NCI-H2196 treated with DMSO at 0.1 percent for 48 hours (cell line): ENCODE results near the gene KRTAP21-1.
"Not testable (repeated sequence)": the region's sequence is repeated elsewhere in the genome, so short reads cannot be mapped to it uniquely, and the experiment has no call there.

ENCODE experiments used
- DNase-seq: peaks from one replicate; lab custom pipeline; 2025; ENCODE audit not compliant: unreplicated experiment; lab: John Stamatoyannopoulos, UW

The KRTAP21-1 gene

DNA sequence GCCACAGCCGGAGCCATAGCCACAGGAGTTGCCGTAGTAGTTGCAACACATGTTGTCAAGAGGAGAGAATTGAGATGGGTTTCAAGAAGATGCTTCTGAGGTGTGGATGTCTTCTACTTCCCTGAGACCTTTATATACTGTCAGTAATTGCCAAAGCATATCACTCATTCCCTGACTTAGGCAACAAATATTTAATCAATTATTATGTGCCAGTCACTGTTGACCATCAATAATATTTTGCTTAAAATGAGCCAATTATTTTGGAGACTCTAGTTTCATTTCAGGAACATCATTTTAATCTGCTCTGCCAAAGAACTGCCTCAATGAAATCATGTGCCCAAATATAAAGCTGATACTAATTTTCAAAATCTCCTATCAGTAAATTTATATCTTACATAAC is at the start of gene KRTAP21-1:
Gene KRTAP21-1 (minus strand): TSS at position 101 of the 400 bp plus-strand sequence. CDS start 50 bp downstream, at position 51.
- DNase-seq = not testable (repeated sequence)

DNA sequence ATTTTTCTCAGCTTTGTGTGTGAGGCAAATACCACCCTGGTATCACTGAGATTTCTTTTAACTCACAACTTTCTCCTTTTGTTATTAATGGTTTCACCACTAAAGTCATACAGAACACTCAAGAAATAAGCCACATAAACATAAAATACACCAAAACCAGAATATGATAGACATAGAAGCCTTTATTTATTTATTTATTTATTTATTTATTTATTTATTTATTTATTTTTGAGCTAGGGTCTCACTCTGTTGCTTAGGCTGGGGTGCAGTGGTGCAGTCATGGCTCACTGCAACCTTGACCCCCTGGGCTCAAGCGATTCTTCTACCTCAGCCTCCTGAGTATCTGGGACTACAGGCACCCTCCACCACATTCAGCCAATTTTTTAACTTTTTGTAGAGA is 45.4 kb upstream of the KRTAP21-1 start:
- DNase-seq = no peak

DNA sequence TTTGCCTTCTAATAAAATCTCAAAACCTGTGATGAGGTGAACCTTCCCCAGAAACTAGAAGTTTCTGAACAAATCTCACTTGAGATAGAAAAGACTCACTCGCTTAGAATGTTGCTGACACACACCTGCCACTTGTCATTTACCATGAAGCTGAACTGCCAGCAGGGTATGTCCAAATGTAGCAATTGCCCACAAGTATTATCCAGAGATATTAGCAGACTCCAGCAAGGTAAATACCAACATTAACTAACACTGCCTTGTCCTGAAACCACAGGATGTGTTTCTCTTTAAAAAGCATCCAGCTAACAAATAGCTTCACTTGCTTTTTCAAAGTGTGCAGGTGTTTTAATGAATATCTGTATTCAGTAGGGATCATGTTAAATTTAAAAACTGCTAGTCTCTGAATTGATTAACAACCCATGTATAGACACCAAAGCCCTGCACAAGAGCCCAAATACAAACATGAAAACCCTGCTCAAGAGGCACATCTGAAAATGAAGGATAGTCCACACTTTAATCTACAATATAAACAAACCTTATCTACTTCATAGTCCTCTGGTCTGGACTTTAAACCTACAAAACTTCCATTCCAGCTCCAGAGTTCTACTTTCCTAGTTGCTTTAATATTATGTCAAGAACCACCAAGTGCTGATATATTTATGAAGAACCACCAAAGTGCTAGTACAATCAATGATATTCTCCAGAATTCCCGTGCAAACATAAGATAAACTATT is 38.5 kb upstream of the KRTAP21-1 start:
- no peak for DNase-seq

- no peak for DNase-seq
Observed at GRCh38 chr21:30779249-30779648, 24.0 kb upstream of the KRTAP21-1 start.

DNA sequence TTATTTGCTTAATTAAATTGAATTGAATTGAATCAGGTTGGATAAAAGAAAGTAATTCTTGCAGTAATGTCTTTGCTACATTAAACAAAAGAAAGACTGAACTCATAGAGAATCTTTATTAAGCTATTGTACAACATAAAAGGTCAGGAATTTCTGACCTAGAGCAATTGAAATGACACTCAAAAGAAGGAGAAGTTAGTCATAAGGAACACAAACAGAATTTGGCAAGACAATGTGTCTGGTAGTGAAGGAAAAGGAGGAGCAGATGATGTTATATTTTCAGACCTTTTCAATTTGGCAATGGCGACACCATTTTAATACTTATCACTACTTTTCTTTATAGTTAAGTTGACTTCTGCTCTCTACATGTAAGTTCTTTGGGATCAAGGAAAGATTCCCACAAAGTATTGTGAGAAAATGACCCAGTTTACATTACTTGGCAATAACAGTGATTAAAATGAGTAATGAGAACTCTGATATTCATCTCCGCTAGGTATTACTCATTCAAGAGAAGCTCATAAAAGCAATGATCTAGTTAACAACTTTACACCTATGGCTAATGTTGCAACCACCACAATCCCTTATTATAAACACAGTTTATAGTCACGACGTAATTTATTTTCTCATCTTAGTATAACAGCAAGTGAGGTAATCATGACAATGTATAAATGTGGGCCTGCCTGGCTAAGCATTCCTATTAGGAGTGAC is 14.7 kb upstream of the KRTAP21-1 start:
- DNase-seq = no peak

GRCh38 chr21:30760776-30761175 is 5.5 kb upstream of the KRTAP21-1 start:
- no peak for DNase-seq

GRCh38 chr21:30758306-30758705 is 3.1 kb upstream of the KRTAP21-1 start:
- DNase-seq = no peak

GRCh38 chr21:30747159-30747558 is 8.1 kb downstream of the KRTAP21-1 start, which contains the start of gene KRTAP21-2:
KRTAP21-2 (minus strand) TSS chr21:30747259; CDS start chr21:30747202, 57 bp downstream.
- DNase-seq = no peak

GRCh38 chr21:30740462-30740861 is 14.8 kb downstream of the KRTAP21-1 start:
- no peak for DNase-seq

DNA sequence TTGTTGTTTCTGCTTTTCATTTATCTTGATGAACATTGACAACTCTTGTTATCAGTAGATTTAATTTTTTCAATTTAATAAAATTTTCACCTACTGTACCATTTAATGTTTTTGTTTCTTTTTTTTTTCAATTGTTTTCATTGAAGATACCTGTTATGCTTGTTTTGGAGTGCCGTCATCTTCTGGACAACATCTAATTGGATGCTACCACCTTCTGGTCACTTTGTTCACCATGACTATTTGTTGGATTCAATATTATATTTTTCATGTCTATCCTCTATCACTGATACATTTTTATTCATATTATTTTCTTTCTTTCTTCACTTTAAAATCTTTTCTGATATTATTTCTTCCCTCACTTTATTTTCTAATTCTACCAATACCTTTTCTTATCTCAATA is 22.2 kb downstream of the KRTAP21-1 start:
- no peak for DNase-seq

DNA sequence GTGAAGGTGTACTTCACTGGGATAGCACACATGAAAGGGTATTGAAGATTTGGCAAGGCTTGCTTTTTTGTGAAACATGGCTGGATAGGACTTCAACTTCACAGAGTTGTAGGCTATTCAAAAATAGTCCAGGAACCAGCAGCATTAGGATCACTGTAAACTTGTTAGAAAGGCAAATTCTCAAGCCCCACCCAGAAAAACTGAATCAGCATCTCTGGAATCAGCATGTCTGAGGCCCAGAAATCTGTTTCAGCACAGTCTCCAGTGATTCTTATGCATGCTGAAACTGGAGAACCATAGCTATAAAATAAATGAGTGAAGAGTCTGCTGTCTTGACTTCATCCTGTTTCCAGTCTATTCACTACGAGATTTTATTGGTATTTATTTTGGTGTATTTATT is 28.5 kb downstream of the KRTAP21-1 start:
- DNase-seq = no peak

DNA sequence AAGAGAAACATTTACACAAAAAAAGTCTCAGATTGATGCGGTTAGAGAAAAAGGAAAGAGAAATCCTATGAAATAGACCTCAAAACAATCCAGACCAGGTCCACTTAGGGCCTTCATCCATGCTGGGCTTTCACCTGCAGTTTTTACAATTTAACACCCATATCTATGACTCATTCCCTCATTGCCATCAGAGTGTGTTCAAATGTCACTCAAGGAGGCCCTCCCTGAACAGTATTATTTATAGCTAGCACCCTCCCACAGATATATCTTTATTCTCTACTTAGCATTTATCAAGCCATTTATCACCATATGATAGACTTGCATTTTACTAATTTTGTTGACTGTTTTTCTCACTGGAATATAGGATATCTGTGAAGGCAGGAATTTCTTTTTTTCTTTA is 35.8 kb downstream of the KRTAP21-1 start:
- DNase-seq = no peak

- no peak for DNase-seq
Observed at GRCh38 chr21:30718239-30718909, 36.9 kb downstream of the KRTAP21-1 start, which contains the start of gene KRTAP21-3. KRTAP21-3 (minus strand) TSS chr21:30718777; CDS start chr21:30718759, 18 bp downstream.

DNA sequence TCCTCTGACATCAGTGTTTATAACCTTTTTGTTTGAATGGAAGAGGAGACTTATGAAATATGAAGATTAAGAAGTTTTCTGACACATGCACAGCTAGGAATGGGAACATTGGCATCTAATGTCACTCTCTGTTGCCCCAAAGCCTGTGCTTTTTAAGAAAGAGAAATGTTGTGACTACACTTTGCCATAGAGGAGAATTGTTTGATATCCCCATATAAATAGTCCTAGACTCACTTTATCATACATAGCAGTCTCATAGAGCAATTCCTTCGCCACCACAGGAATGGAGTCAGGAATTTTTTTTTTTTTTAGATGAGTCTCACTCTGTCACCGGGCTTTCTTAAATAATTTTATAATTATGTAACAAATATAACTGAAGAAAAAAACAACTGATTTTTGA is 38.1 kb downstream of the KRTAP21-1 start:
- no peak for DNase-seq

GRCh38 chr21:30714946-30715345 is 40.3 kb downstream of the KRTAP21-1 start:
- DNase-seq = no peak

DNA sequence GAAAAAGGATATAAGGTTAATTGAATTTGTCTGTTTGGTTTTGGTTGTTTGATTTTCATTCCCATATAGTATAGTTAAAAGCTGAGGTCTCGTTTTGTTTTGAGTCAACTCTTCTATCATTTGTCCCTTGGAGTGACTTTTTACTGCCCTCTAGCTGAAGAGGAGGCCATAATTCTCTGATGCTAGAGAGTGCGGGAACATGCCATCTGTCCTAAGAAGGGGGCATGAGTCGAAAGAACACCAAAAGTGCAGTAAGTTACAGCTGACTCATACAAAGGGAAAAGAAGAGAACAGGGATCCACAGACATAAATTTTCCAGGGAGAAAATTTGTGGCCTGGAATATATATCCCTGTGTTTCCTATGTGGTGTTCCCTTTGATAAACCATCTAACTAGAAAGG is 40.8 kb downstream of the KRTAP21-1 start:
- DNase-seq = no peak

DNA sequence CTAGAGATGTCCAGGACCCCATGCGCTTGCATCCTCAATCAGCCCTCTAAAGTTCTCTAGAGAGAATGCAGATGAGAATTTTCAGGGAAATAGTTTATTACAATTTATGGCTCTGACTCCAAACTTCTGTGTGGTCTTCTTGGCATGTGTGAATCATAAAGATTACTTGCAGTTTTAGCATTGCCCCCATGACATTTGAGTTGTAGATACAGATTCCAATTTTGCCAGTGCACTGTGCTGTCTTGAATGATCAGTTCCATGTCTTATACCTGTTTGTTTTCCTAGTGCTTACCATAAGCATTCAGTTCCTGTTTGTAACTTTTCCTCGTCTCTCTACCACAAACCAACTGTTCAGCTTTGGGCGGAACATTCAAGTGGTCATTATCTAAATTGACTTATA is 41.5 kb downstream of the KRTAP21-1 start:
- DNase-seq = no peak

GRCh38 chr21:30710499-30710898 is 44.7 kb downstream of the KRTAP21-1 start:
- no peak for DNase-seq

- no peak for DNase-seq
Observed at GRCh38 chr21:30707409-30707808, 47.8 kb downstream of the KRTAP21-1 start.
